ENCODE measurements around the gene CASP7.
"Not testable (repeated sequence)": the region's sequence is repeated elsewhere in the genome, so short reads cannot be mapped to it uniquely, and the experiment has no call there.

Gene CASP7

GRCh38 chr10:113679463-113680189 lies at the start of gene CASP7:
Gene CASP7 (plus strand): TSS chr10:113679912. CDS start chr10:113697494, 17,582 bp downstream.
- peak; percentile 77 for DNase-seq

DNA sequence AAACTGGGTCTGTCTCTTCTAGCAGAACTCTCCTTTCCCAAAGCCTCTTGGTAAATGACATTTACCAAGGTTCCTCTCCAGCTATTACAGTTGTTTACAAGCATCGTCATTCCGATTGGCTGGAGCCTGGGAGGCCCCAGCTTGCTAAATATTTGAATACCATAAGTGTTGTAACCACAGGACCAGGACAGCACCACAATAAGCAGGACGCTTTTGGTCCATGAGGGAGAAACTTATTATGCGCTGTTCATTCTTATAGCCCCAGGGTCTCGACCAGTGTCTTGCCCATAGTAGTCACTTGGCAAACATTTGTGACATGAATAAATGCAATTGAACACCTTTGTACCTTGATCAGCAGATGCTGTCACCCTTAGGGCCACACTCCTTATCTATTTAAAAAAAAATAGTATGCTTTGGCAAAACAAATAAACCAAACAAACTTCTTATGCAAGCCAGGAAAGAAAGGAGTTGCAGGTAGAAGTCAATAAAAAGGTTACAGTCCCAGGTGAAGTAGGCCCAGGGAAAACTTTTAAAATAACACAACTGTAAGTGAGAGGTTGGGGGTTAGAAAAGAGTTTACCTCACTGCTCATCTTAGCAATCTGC lies 48.7 kb upstream of the CASP7 start:
- no peak for DNase-seq

DNA sequence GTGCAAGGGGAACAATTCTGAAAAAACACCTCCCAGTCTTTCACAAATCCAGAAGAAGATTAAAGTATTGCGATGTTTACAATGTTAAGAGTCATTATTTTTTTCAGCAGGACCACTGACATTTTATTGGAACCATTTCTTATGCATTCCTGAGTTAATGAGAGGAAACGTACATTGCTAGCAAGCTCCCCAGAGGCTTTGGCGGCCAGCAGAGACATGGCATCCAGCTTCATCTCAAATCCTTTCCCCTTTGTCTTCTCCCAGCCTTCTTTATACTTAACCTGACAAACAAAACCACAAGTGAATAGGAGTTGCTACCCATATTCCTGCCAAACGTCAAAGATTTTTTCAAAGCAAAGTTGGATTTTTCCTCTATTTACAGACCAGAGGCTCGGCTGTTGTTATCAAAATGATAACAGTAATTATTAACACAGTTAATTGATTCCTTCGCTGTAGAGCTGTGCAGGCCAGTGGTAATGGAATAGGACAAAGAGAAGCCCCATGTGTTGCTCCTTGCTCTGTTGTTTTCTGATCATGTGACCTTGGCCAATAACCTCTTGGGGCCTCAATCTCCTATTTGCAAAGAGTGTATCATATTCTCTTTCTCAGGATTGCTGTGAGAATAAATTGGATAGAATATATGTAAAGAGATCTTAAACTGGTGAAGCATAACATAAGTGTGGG lies 47.9 kb upstream of the CASP7 start:
- DNase-seq: no peak

- no peak for DNase-seq
Measured at GRCh38 chr10:113639966-113640365, 39.7 kb upstream of the CASP7 start.

- DNase-seq: no peak
Measured at GRCh38 chr10:113641702-113642101, 38.0 kb upstream of the CASP7 start.

- no peak for DNase-seq
Measured at GRCh38 chr10:113643183-113643582, 36.5 kb upstream of the CASP7 start.

- DNase-seq: no peak
Measured at GRCh38 chr10:113644185-113645120, 35.3 kb upstream of the CASP7 start.

DNA sequence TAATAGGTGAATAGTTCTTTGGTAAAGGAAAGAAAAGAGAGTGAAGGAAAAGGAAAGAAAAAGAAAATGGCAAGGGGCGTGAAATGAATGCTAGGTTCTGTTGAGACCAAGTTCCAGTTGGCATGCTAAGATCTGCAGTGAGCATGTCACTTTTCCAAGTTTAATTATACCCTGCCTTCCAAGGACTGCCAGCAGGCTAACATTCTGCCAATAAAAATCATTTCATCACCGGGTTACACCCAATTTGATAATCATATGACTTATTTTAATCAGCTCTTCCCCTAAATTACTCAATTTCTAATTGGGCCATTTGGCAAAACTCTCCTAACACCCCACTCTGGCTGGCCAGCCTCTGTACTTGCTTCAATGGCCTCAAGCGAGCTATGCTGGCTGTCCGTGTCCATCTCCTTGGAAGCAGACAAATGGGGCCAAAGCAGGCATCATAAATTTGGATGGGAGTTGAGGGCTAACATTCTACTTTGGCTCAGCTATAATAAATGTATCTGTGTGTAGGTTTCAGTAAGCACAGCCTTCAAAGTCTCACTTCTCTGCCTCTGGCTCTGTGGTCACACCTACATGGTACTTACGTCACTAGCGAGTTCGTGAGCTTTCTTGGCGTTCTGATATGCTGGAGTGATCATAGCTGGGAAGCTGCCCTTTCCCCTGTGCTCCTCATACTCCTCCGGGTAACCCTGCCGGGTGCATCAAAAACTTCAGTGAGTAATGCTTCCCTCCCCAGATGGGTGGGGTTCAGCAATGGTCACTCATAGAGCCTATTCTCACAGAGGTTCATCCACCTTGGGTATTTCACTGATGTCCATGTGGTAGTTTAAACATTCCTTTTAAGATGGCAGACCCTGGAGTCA lies 33.1 kb upstream of the CASP7 start:
- no peak for DNase-seq

GRCh38 chr10:113647812-113648211 lies 31.9 kb upstream of the CASP7 start:
- DNase-seq: no peak

GRCh38 chr10:113648478-113648877 lies 31.2 kb upstream of the CASP7 start:
- no peak for DNase-seq

DNA sequence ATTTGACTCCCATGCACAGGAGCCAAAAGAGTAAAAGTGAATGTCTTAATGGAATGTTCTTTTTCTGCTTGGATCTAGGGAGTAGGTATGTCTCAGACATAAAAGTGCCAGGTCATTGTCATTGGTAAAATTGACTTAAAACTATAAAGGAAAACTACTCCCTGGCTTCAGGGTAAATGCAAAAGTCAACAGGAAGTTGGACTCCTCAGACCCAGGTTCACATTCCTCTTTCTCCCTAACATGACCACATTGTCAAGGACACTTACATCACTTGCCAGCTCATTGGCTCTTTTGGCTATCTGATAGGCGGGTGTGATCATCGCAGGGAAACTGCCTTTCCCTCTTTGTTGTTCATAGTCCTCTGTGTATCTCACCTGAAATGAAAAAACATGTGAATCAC lies 29.5 kb upstream of the CASP7 start:
- DNase-seq: no peak

DNA sequence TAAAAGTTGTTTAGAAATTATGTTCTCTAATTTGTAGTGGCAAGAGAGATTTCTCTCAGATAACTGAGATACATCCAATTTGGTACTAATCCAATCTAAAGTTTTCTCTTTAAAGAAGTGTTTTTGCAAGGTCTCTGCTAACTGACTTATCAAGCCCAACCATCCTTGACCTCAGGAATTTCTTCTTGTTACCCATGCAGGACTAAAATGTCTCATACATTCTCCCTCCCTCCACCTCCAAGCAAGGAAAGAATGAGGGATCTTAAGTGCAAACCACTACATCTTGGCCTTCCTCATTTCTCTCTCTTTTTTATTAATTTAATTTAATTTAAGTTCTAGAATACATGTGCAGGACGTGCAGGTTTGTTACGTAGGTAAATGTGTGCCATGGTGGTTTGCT lies 28.7 kb upstream of the CASP7 start:
- DNase-seq: no peak

DNA sequence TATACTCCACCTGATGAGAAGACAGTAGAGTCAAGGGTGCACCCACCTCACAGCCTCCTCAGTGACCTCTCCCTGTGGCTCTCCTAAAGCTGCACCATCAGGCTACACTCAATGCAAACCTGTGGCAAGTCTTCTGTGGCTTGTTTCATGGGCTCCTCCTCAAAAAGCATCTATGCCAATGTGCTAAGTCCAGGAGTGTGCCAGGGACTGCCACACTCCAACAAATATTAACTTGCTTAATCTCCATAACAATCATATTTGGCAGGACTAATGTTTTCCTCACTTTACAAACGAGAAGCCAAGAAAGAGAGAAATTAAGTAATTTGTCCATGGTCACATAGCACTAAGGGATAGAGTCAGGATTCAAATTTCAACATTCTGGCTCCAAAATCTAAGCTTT lies 27.8 kb upstream of the CASP7 start:
- DNase-seq: no peak

DNA sequence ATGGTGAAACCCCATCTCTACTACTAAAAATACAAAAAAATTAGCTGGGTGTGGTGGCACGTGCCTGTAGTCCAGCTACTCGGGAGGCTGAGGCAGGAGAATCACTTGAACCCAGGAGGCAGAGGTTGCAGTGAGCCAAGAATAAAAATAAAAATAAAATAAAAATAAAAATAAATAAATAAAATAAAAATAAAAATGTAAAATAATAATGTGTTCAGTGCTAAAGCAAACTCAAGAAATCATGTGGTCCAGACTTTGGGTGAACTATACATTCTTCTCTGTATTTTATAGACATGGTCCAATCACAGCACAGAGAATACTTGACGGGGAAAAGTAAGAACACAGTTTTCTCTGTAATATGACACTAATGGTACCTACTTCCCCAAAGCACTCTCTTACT lies 27.3 kb upstream of the CASP7 start:
- not testable (repeated sequence) for DNase-seq

- DNase-seq: no peak
Measured at GRCh38 chr10:113656896-113657295, 22.8 kb upstream of the CASP7 start.

- no peak for DNase-seq
Measured at GRCh38 chr10:113657544-113657943, 22.2 kb upstream of the CASP7 start.

GRCh38 chr10:113661332-113661731 lies 18.4 kb upstream of the CASP7 start:
- no peak for DNase-seq

DNA sequence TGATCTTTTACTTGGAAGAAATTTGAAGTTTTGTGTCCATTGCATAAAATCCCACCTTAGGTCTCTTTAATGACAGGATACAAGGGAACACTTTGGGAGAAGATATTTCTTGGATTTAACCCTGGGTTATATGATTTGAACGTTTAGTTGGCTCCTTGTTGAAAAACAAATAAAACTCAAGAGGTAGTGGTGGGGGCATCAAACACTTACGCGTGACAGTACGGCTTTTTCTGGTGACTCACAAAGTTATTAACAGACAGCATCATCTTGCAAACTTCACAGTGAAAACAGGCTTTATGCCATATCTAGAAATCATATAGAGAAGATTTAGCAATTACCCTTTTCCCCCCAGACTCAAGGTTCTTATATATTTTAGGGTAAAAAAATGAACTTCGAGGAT lies 16.6 kb upstream of the CASP7 start:
- DNase-seq: no peak

GRCh38 chr10:113663908-113664307 lies 15.8 kb upstream of the CASP7 start, which contains the start of gene NRAP:
Gene NRAP (minus strand): TSS chr10:113664041. CDS start chr10:113663882, 159 bp downstream.
- no peak for DNase-seq

- DNase-seq: no peak
Measured at GRCh38 chr10:113665352-113665751, 14.4 kb upstream of the CASP7 start.

DNA sequence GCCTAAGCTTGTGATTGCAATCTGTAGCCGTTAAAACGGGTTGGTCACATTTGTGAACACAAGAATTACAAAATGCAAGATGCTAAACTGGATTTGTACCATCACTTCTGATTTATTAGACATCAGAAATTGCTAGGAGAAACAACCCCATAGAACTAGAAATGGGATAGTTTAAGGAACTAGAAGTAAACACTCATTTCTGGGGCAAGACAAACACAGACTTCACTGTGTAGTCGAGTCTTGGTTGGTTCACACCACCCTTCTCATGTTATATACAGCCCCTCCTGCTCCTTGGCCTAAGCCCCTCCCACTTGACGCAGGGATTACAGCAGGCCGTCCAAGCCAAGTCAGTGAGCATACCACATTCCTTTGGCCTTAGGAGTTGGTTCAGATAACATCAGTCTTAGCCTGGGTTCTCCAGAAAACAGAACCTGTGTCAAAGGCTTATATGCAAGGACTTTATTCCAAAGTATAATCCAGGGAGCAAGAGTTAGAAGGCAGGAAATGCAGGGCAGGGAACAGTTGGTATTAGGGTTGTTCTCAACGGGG lies 13.8 kb upstream of the CASP7 start:
- no peak for DNase-seq
